B cell (primary cell): ENCODE data around the gene EFCC1. TPM values are rescaled to one million over a fixed set of nuclear protein-coding genes. Genes with fewer than 3 reads are reported as not detected.
A peak's percentile ranks its signal among the peaks of the same experiment; 100 is the strongest.

Source experiments
- ATAC-seq: fragments of 200-7000 bp; cut with Tn5 transposase; one replicate; pipeline ENCODE4 v1.10.0; 2021; ENCODE audit warnings: low read depth, mild to moderate bottlenecking, moderate number of reproducible peaks, moderate library complexity
- CTCF ChIA-PET: fragments of 350-600 bp; sonication (Branson Sonifier 250); formaldehyde crosslinking; loops from one replicate; lab custom pipeline; 2021; ENCODE audit warnings: antibody characterized with exemption, inconsistent platforms; lab: Charles Lee
- POLR2A ChIA-PET: fragments of 350-600 bp; sonication (Branson Sonifier 250); formaldehyde crosslinking; loops from one replicate; lab custom pipeline; 2021; ENCODE audit warnings: antibody characterized with exemption; lab: Charles Lee
- DNase-seq: peaks from one replicate; pipeline ENCODE4 v3.0.0; 2013
- H2AFZ ChIP-seq: 2 replicates; pipeline ENCODE4 v1.6.1; 2012; ENCODE audit warnings: mild to moderate bottlenecking, low read depth, low read length; ENCODE audit not compliant: insufficient read depth, poor library complexity, severe bottlenecking
- H3K27ac ChIP-seq, 2 donors: 1 replicate in 1 of 2; 2 replicates in 1 of 2; pipeline ENCODE4 v1.5.1; 2012 to 2013; ENCODE audit warnings: low read length in 2 of 2, mild to moderate bottlenecking in 2 of 2, moderate library complexity in 1 of 2
- H3K27me3 ChIP-seq, 4 experiments: fragments of 200-600 bp in 1 of 4; sonication (generic) in 1 of 4; replicated peaks in 1 of 4; 1 replicate in 2 of 4; 2 replicates in 2 of 4; pipeline versions ENCODE4 v1.6.1 to v1.7.0; 2013 to 2016; ENCODE audit warnings: low read length in 3 of 4, mild to moderate bottlenecking in 2 of 4, mixed read lengths in 1 of 4, moderate library complexity in 1 of 4; ENCODE audit not compliant: insufficient read depth in 4 of 4, control insufficient read depth in 3 of 4; ENCODE audit errors: control extremely low read depth in 1 of 4
- H3K36me3 ChIP-seq, 2 experiments: replicated peaks in 1 of 2; 1 replicate in 1 of 2; 2 replicates in 1 of 2; pipeline versions ENCODE4 v1.6.1 to v1.7.1; 2013; ENCODE audit warnings: low read length in 1 of 2; ENCODE audit not compliant: insufficient read depth in 2 of 2, control insufficient read depth in 1 of 2; ENCODE audit errors: control extremely low read depth in 1 of 2, extremely low read depth in 1 of 2
- H3K4me1 ChIP-seq, 2 donors: fragments of 200-600 bp in 1 of 2; sonication (generic) in 1 of 2; 1 replicate in 1 of 2; 2 replicates in 1 of 2; pipeline versions ENCODE4 v1.5.1 to v1.6.1; 2013 to 2017; ENCODE audit warnings: low read length in 2 of 2; ENCODE audit not compliant: control insufficient read depth in 2 of 2, insufficient read depth in 2 of 2
- H3K4me2 ChIP-seq: replicated peaks from 2 replicates; pipeline ENCODE3; 2012; ENCODE audit warnings: mild to moderate bottlenecking, low read depth, low read length; ENCODE audit not compliant: poor library complexity, severe bottlenecking
- H3K4me3 ChIP-seq, 5 experiments: fragments of 200-600 bp in 1 of 5; sonication (generic) in 1 of 5; 1 replicate in 3 of 5; 2 replicates in 2 of 5; pipeline versions ENCODE4 v1.5.1 to v1.7.0; 2011 to 2016; ENCODE audit warnings: low read length in 4 of 5, mild to moderate bottlenecking in 4 of 5, low read depth in 2 of 5, control low read depth in 1 of 5, moderate library complexity in 1 of 5; ENCODE audit not compliant: insufficient read depth in 1 of 5; ENCODE audit errors: control extremely low read depth in 1 of 5, extremely low read depth in 1 of 5
- H3K79me2 ChIP-seq: fragments of 200-600 bp; sonication (generic); one replicate; pipeline ENCODE4 v1.6.0; 2016; ENCODE audit warnings: low read length; ENCODE audit not compliant: control insufficient read depth, insufficient read depth
- H3K9ac ChIP-seq: fragments of 200-600 bp; sonication (generic); 2 replicates; pipeline ENCODE4 v1.6.1; 2017; ENCODE audit warnings: mild to moderate bottlenecking, low read length, moderate library complexity
- H3K9me3 ChIP-seq, 3 donors: one replicate each; pipeline versions ENCODE4 v1.6.1 to v1.7.1; 2013; ENCODE audit warnings: low read length in 2 of 3; ENCODE audit not compliant: control insufficient read depth in 2 of 3, insufficient read depth in 1 of 3; ENCODE audit errors: control extremely low read depth in 1 of 3
- H4K20me1 ChIP-seq: 2 replicates; pipeline ENCODE4 v1.6.0; 2012; ENCODE audit warnings: mild to moderate bottlenecking, low read length; ENCODE audit not compliant: insufficient read depth, control insufficient read depth, poor library complexity, severe bottlenecking
- H3K27ac Mint-ChIP-seq: one replicate; pipeline ENCODE4 v1.8.0; 2021; ENCODE audit warnings: mixed read lengths
- H3K27me3 Mint-ChIP-seq: one replicate; pipeline ENCODE4 v1.8.0; 2021; ENCODE audit warnings: mixed read lengths
- H3K4me1 Mint-ChIP-seq: one replicate; pipeline ENCODE4 v1.8.0; 2021; ENCODE audit warnings: mixed read lengths
- H3K4me3 Mint-ChIP-seq: one replicate; pipeline ENCODE4 v1.8.0; 2021; ENCODE audit warnings: mixed read lengths
- H3K9me3 Mint-ChIP-seq: one replicate; pipeline ENCODE4 v1.8.0; 2022; ENCODE audit warnings: mixed read lengths; ENCODE audit not compliant: insufficient read depth
- CTCF ChIP-seq: fragments of 200-600 bp; IDR thresholded peaks from one replicate; pipeline ENCODE4 v1.8.0; 2022; ENCODE audit warnings: antibody characterized with exemption, mild to moderate bottlenecking
- EZH2 ChIP-seq: IDR thresholded peaks from 2 replicates; pipeline ENCODE4 v1.6.1; 2012; ENCODE audit warnings: borderline replicate concordance, low read depth, mild to moderate bottlenecking, moderate library complexity, low read length; ENCODE audit not compliant: insufficient read depth, poor library complexity, severe bottlenecking
- WGBS: methylation state at CpG from one replicate; pipeline ENCODE4 v1.1.5; 2013; ENCODE audit warnings: missing lambda C conversion rate; ENCODE audit not compliant: insufficient coverage; 5-methylcytosine and 5-hydroxymethylcytosine counted together
- intact Hi-C: fragments of 100-400 bp; cut with micrococcal nuclease; formaldehyde crosslinking; loops from one replicate; pipeline ENCODE4 v1.10.0; 2022
- polyA plus RNA-seq: library from polyadenylated mRNA; depleted of rRNA; stranded (reverse); fragments of >200 nt; gene quantifications from 2 replicates; pipeline ENCODE4 v1.2.3, GENCODE V29; 2012
- total RNA-seq, 2 donors: library from RNA; stranded (reverse); fragments of 120-200 nt in 1 of 2; gene quantifications; 1 replicate in 1 of 2; 2 replicates in 1 of 2; pipeline versions ENCODE4 v1.2.3 to v1.2.4, GENCODE V29; 2013 to 2022

Gene EFCC1
- total and polyA plus RNA-seq, 2 donors (not counting 1 experiment from before 2014, with no cell fraction given): 0.06 TPM; not detected in 1

DNA sequence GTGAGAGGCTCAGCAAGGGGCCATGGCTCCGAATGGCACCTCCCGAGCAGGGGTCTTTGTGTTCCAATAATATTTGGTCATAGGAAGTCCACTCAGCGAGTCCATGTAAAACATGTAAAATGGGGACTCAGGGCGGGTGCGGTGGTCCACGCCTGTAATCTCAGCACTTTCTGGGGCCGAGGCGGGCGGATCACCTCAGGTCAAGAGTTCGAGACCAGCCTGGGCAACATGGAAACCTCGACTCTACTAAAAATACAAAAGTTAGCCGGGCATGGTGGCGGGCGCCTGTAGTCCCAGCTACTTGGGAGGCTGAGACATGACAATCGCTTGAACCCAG, 26.4 kb downstream of the EFCC1 start:
- Histone ChIP-seq H3K79me2 (no peaks in the 10 kb centered on the region), H3K9ac (peak overlapping the region; percentile 88), H3K4me2 (peak overlapping the region; percentile 99), H3K27me3 (peaks cover 0 to 6% (median 0%) of the 10 kb centered on the region in 4 experiments), H3K9me3 (peaks cover 0 to 17% (median 0%) of the 10 kb centered on the region in 3 donors), H4K20me1 (no peaks in the 10 kb centered on the region), H3K36me3 (no peaks in the 10 kb centered on the region), H3K4me1 (peaks cover 13 to 15% of the 10 kb centered on the region in 2 donors), H2AFZ (peak overlapping the region; percentile 97), H3K27ac (peak overlapping the region; percentile 46 to 83), H3K4me3 (peak overlapping the region; percentile 11 to 71 (median 61))
- Mint-ChIP-seq H3K4me1 (peaks cover 22% of the 10 kb centered on the region), H3K4me3 (peak overlapping the region; percentile 34), H3K9me3 (no peaks in the 10 kb centered on the region), H3K27me3 (peaks cover 3% of the 10 kb centered on the region), H3K27ac (no peak overlapping the region)
- 79% methylated on average over 14 of the region's 15 CpGs for WGBS
- ATAC-seq (no peak), DNase-seq (no peak)
- ChIA-PET CTCF (interaction anchor here (0.7 to 4.0 kb wide), 12 partner anchors 11 to 347 kb away, joined by 3 to 53 read pairs (median 4); partner anchors contain the start of gene CFAP92), POLR2A (interaction anchor here (0.6 to 1.4 kb wide), 6 partner anchors 11 to 289 kb away, joined by 3 to 19 read pairs (median 4); no protein-coding TSS in a partner anchor)
- intact Hi-C loops: loop anchor here (1.0 to 2.0 kb wide), 8 partner anchors 11 to 218 kb away; partner anchors contain the start of genes CFAP92, CNBP, ISY1 and RAB43
- TF ChIP-seq EZH2: no peak
- no peak for TF ChIP-seq CTCF

DNA sequence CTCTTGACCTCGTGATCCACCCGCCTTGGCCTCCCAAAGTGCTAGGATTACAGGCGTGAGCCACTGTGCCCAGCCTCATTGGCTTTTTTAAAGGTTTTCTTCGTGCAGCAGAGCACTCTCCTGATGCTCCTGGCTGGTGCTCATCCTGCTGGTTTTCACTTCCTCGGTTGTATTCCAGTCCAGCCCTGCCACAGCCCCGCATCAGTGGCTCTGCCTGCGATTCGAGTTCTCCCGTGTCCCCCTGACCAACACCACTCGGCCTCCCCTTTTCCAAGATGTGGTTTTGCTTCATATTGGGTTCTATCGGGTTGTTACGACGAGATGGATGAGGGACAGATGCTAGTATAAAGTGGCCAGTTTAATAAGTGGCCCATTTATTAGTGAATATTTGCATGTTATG, 27.8 kb downstream of the EFCC1 start:
- Histone ChIP-seq H3K27ac (no peak overlapping the region), H4K20me1 (no peaks in the 10 kb centered on the region), H2AFZ (no peak overlapping the region), H3K27me3 (peaks cover 0 to 9% (median 0%) of the 10 kb centered on the region in 4 experiments), H3K4me1 (peaks cover 13 to 15% of the 10 kb centered on the region in 2 donors), H3K4me3 (no peak overlapping the region), H3K79me2 (no peaks in the 10 kb centered on the region), H3K9me3 (peaks cover 0 to 13% (median 0%) of the 10 kb centered on the region in 3 donors), H3K36me3 (no peaks in the 10 kb centered on the region), H3K4me2 (no peak overlapping the region), H3K9ac (no peak overlapping the region)
- H3K27ac Mint-ChIP-seq: no peak overlapping the region
- ChIA-PET POLR2A (interaction anchor here (0.7 kb wide), 1 partner anchor 15 kb away, joined by 3 read pairs; no protein-coding TSS in a partner anchor), CTCF (interaction anchor here (1.3 to 4.0 kb wide), 6 partner anchors 12 to 287 kb away, joined by 3 to 53 read pairs (median 16); a partner anchor contains a TSS)
- ATAC-seq (no peak), DNase-seq (no peak)
- 89% methylated on average over 6 of the region's 13 CpGs for WGBS
- intact Hi-C loops: no loop called here
- H3K9me3 Mint-ChIP-seq: no peaks in the 10 kb centered on the region
- H3K27me3 Mint-ChIP-seq: peaks cover 3% of the 10 kb centered on the region
- TF ChIP-seq CTCF: no peak
- TF ChIP-seq EZH2: no peak
- peak overlapping the region; percentile 49 for H3K4me3 Mint-ChIP-seq
- peaks cover 22% of the 10 kb centered on the region for H3K4me1 Mint-ChIP-seq
